Adipocyte (in vitro differentiated cells): ENCODE results near the gene CPAMD8.

Experiments used
- DNase-seq: peaks from one replicate; pipeline ENCODE4 v3.0.0-alpha.2; 2015; ENCODE audit warnings: low read depth
- H3K27me3 ChIP-seq: replicated peaks from 2 replicates; pipeline ENCODE4 v1.7.0; 2013; ENCODE audit warnings: mild to moderate bottlenecking, low read length, moderate library complexity; ENCODE audit not compliant: control insufficient read depth, insufficient read depth
- H3K36me3 ChIP-seq: 2 replicates; pipeline ENCODE4 v1.7.0; 2013; ENCODE audit warnings: low read length, mild to moderate bottlenecking, moderate library complexity; ENCODE audit not compliant: control insufficient read depth, insufficient read depth, severe bottlenecking
- H3K4me1 ChIP-seq: 2 replicates; pipeline ENCODE4 v1.7.0; 2013; ENCODE audit warnings: mild to moderate bottlenecking, low read length, moderate library complexity; ENCODE audit not compliant: control insufficient read depth, insufficient read depth
- H3K4me3 ChIP-seq: 2 replicates; pipeline ENCODE4 v1.7.0; 2013; ENCODE audit warnings: mild to moderate bottlenecking, low read length, moderate library complexity
- H3K9ac ChIP-seq: 2 replicates; pipeline ENCODE4 v1.7.0; 2013; ENCODE audit warnings: mild to moderate bottlenecking, low read length, moderate library complexity
- H3K9me3 ChIP-seq: 2 replicates; pipeline ENCODE4 v1.7.0; 2013; ENCODE audit warnings: mild to moderate bottlenecking, low read length, moderate library complexity; ENCODE audit not compliant: control insufficient read depth

Gene CPAMD8

GRCh38 chr19:16889883-16890460, 136.6 kb downstream of the CPAMD8 start:
- Histone ChIP-seq H3K4me1 (peaks cover 5% of the 10 kb centered on the region), H3K36me3 (no peaks in the 10 kb centered on the region)

GRCh38 chr19:16889366-16889882, 137.2 kb downstream of the CPAMD8 start:
- H3K36me3 ChIP-seq = no peaks in the 10 kb centered on the region
- H3K9ac ChIP-seq = no peak overlapping the region
- no peaks in the 10 kb centered on the region for H3K9me3 ChIP-seq
- peaks cover 5% of the 10 kb centered on the region for H3K4me1 ChIP-seq
- H3K4me3 ChIP-seq = no peak overlapping the region
- no peak for DNase-seq
- peaks cover 19% of the 10 kb centered on the region for H3K27me3 ChIP-seq

More at GRCh38 chr19:16889883-16890460, 136.6 kb downstream of the CPAMD8 start:
- H3K4me3 ChIP-seq = no peak overlapping the region
- no peaks in the 10 kb centered on the region for H3K9me3 ChIP-seq
- H3K27me3 ChIP-seq = peaks cover 23% of the 10 kb centered on the region
- DNase-seq = no peak
- H3K9ac ChIP-seq = no peak overlapping the region

GRCh38 chr19:16888629-16889365, 137.8 kb downstream of the CPAMD8 start, which contains the start of gene F2RL3:
TSS of gene F2RL3 (plus strand) at chr19:16888999. CDS start at chr19:16889190, 191 bp downstream.
- no peak for DNase-seq
- Histone ChIP-seq H3K4me1 (peaks cover 5% of the 10 kb centered on the region), H3K27me3 (peaks cover 12% of the 10 kb centered on the region), H3K9ac (no peak within 1 kb of the TSS), H3K36me3 (no peaks in the 10 kb centered on the region), H3K4me3 (no peak within 1 kb of the TSS), H3K9me3 (no peaks in the 10 kb centered on the region)

DNA sequence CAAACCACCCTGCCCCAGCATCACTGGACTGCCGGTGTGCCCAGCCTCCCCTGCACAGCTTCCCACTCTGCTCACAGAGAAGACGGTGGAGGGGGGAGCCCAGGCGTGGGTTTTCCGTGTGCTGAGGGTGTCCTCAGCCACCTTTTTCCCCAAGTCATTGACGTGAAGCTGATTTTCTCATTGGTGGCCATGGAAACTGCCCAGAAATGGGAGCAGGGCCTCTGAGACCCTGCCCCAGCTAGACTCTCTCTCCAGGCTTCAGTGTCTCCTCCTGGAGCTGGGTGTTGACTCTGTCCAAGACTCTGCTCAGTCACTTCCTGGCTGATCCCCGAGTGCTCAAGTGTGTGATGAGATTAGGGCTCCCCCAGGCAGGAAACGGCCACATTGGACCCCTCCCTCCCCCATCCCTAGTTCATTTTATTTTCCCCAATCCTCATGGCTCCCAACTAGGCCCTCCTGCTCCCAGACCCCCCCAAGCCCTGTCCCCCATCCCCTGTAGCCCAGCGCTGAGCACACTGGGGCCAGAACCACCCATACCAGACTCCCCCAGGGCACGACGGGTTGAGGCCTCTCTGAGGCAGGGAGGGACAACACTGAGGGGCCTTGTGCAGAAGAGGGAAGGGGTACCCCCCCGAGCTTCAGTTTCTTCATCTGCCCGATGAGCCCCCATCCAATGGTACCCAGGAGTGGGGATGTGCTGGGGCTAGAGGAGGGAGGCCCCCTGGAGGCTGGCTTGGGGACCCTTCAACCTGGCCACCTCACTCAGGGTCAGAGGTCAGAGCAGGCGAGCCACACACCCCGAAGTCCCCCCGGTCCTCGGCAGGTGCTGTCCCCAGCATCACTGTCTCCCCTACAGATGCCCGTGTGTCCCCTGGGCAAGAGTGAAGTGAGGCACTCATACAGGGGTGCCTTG, 139.0 kb downstream of the CPAMD8 start:
- H3K36me3 ChIP-seq = no peaks in the 10 kb centered on the region
- no peak for DNase-seq

GRCh38 chr19:16886305-16886880, 140.2 kb downstream of the CPAMD8 start:
- no peak for DNase-seq
- Histone ChIP-seq H3K27me3 (peaks cover 5% of the 10 kb centered on the region), H3K4me3 (peak overlapping the region; percentile 25), H3K4me1 (peaks cover 5% of the 10 kb centered on the region), H3K36me3 (no peaks in the 10 kb centered on the region), H3K9me3 (peaks cover 12% of the 10 kb centered on the region), H3K9ac (no peak overlapping the region)

More for the DNA sequence above, 139.0 kb downstream of the CPAMD8 start:
- Histone ChIP-seq H3K27me3 (peaks cover 8% of the 10 kb centered on the region), H3K9me3 (peaks cover 1% of the 10 kb centered on the region), H3K4me1 (peaks cover 5% of the 10 kb centered on the region), H3K9ac (no peak overlapping the region), H3K4me3 (no peak overlapping the region)

DNA sequence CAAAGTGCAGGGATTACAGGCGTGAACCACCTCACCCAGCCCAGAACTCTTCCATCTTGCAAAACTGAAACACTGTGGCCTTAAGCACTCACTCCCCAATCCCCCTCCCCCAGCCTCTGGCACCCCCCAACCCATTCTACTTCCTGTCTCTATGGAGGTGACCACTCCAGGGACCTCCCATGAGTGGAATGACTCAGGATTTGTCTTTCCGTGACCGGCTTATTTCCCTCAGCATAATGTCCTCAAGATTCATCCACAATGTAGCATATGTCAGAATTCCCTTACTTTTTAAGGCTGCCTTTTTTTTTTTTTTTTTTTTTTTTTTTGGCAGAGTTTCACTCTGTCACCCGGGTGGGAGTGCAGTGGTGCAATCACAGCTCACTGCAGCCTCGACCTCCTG, 141.4 kb downstream of the CPAMD8 start:
- peaks cover 5% of the 10 kb centered on the region for H3K4me1 ChIP-seq
- H3K9me3 ChIP-seq = peaks cover 12% of the 10 kb centered on the region

DNA sequence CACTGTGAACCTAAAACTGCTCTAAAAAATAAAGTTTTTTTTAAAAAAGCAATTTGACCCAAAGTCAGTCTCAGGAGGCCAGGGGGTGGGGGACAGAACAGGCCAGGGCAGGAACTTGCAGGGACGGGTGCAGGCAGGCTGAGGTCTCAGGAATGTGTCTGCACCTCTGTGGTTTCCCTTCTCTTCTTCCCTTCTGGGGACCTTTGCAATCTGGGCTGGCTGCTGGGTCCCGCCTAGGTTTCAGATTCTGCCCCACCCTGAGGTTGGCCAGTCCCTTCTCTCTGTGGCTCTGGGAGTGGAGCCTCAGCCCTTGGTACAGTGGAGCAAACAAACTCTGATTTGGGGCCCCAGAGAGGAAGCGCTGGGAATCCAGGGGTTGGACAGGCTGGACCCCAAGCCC, 143.1 kb downstream of the CPAMD8 start:
- Histone ChIP-seq H3K4me3 (no peak overlapping the region), H3K27me3 (no peaks in the 10 kb centered on the region), H3K4me1 (peaks cover 5% of the 10 kb centered on the region), H3K9ac (no peak overlapping the region), H3K9me3 (peaks cover 12% of the 10 kb centered on the region), H3K36me3 (peaks cover 18% of the 10 kb centered on the region)
- no peak for DNase-seq

More for the DNA sequence above, 141.4 kb downstream of the CPAMD8 start:
- Histone ChIP-seq H3K4me3 (no peak overlapping the region), H3K27me3 (peaks cover 5% of the 10 kb centered on the region), H3K36me3 (peaks cover 2% of the 10 kb centered on the region), H3K9ac (no peak overlapping the region)
- no peak for DNase-seq

DNA sequence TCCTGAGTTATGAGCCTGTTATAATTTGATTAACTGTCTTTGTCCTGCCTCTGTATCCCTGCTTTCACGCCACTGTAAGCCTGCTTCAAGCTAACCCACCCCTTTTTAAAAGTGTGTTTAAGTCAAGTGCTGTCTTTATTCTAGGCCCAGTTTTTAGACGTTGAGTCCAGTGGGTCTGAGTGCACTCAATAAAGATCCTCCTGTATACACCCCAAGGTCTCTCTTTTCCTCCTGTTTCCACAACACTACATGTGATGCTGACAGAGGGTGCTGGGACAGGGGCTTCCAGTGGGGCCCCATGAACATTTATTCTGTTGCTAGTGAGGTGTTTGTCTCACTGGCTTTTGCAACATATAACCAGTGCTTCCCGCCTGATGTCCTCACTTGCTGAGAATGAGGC, 144.5 kb downstream of the CPAMD8 start:
- H3K36me3 ChIP-seq = peaks cover 32% of the 10 kb centered on the region
- H3K27me3 ChIP-seq = no peaks in the 10 kb centered on the region
- no peak for DNase-seq
- peaks cover 5% of the 10 kb centered on the region for H3K4me1 ChIP-seq
- no peak overlapping the region for H3K9ac ChIP-seq
- H3K4me3 ChIP-seq = no peak overlapping the region
- H3K9me3 ChIP-seq = peaks cover 12% of the 10 kb centered on the region

DNA sequence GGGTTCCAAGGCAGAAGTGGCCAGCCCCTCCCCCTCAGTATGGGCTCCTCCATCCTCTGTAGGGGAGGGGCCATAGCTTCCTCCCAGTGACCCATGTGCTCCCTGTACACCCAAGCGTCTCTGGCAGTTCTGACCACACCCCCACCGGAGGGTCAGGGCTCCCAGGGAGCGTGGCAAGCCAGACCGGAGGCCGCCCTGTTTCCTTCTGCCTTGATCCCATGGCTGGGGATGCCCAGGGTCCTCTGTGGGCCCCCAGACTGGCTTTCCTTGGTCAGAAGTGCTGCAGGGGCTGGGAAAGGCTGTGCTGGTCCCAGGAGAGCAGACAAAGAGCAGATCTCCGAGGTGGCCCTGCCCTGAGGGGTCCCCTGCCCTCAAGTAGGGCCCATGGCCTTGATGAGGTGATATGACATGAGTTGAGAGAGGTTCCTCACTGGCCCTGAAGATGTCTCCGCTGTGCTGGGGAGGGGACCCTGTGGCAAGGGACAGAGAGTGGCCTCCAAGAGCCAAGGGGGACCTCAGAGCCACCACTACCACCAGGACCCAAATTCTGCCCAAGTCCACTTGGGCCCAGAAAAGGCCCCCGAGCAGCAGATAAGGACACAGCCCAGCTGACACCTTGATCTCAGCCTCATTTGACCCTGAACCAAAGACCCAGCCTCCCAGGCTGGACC, 145.6 kb downstream of the CPAMD8 start:
- H3K36me3 ChIP-seq = peaks cover 43% of the 10 kb centered on the region
- no peak overlapping the region for H3K9ac ChIP-seq
- H3K4me3 ChIP-seq = no peak overlapping the region
- no peak for DNase-seq
- H3K4me1 ChIP-seq = no peaks in the 10 kb centered on the region
- no peaks in the 10 kb centered on the region for H3K27me3 ChIP-seq
- peaks cover 12% of the 10 kb centered on the region for H3K9me3 ChIP-seq

GRCh38 chr19:16878181-16878965, 148.2 kb downstream of the CPAMD8 start:
- H3K9ac ChIP-seq = no peak overlapping the region
- H3K27me3 ChIP-seq = no peaks in the 10 kb centered on the region
- no peaks in the 10 kb centered on the region for H3K4me1 ChIP-seq
- peaks cover 47% of the 10 kb centered on the region for H3K36me3 ChIP-seq
- no peak for DNase-seq
- H3K9me3 ChIP-seq = peaks cover 12% of the 10 kb centered on the region
- H3K4me3 ChIP-seq = no peak overlapping the region
